ENCODE measurements around the gene GRK5. TPM values are rescaled to one million over a fixed set of nuclear protein-coding genes. Genes with fewer than 3 reads are reported as not detected.

Gene GRK5
- total RNA-seq, 6 experiments from 2014 or later, result 5.9 to 11.5 (median 7.9) TPM

DNA sequence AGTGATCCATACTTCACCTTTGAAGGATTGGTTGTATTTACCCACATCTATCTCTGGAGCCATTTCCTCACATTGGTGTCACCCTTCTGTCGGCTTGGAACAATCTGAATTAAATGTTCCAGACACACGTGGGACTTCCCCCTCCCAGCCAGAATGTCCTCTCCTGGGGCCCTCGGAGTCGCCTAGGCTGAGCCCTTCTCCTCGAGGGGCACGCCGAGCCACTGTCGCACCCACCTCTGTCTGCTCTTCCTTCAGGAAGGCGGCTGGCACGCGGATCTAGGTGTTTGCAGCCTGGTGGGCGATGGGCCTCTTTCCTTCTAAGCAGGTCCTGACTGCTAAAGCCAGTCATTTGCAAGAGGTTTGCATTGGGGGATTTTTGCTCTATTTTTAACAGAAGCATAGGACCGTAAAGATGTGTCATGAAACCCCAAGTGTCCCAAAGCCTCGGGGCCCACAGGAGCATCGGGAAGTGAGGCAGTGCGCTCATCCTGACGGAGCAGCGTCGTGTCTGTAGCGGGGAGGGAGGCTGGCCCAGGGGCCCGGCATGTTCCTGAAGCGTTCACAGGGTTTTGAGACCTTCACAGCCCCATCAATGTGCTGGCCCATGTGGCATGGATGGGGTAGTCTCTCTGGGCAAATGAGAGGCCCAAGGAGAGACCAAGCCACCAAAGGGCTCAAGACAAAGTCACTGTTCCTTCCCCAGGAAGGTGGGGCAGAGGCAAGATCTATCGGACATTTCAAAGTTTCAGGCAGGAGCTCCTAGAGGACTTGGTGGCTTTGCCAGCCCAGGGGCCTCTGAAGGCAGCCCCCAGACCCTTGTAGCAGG, 248.5 kb downstream of the GRK5 start:
- ATAC-seq, result no peak
- no peak overlapping the region for H3K27ac ChIP-seq
- H3K4me3 ChIP-seq, result no peak overlapping the region
- no peaks in the 10 kb centered on the region for H3K9me3 ChIP-seq
- 84% methylated on average over 13 of the region's 23 CpGs for WGBS (ENCODE audit: insufficient coverage, low coverage, low lambda C conversion rate, missing lambda C conversion rate)
- H3K36me3 ChIP-seq, result no peaks in the 10 kb centered on the region
- intact Hi-C loops (cut with DNase I), result no loop called here
- no peaks in the 10 kb centered on the region for H3K4me1 ChIP-seq
- TF ChIP-seq POLR2A (IDR thresholded peaks at IDR 0.05), result no peak
- TF ChIP-seq, protein P1, sequence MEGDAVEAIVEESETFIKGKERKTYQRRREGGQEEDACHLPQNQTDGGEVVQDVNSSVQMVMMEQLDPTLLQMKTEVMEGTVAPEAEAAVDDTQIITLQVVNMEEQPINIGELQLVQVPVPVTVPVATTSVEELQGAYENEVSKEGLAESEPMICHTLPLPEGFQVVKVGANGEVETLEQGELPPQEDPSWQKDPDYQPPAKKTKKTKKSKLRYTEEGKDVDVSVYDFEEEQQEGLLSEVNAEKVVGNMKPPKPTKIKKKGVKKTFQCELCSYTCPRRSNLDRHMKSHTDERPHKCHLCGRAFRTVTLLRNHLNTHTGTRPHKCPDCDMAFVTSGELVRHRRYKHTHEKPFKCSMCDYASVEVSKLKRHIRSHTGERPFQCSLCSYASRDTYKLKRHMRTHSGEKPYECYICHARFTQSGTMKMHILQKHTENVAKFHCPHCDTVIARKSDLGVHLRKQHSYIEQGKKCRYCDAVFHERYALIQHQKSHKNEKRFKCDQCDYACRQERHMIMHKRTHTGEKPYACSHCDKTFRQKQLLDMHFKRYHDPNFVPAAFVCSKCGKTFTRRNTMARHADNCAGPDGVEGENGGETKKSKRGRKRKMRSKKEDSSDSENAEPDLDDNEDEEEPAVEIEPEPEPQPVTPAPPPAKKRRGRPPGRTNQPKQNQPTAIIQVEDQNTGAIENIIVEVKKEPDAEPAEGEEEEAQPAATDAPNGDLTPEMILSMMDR (IDR thresholded peaks at IDR 0.05), result no peak
- H3K27me3 ChIP-seq, result no peaks in the 10 kb centered on the region
- DNase-seq, result no peak

DNA sequence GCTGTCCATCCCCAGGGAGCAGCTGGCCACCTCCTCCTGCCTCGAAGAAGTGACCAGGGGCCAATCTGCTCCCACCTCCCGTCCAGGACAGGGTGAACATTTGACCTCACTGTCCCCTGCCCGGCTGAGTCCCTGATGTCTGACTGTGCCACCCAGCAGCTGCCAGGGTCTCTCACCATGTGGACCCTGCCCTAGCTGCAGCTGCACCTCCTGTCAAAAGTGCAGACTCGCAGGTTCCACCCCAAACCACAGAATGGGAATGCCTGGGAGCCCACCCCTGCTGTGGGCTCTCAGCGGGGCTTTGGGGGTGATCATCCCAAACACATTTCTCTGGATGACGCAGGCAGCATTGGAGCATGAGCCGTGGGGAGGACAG, 249.1 kb downstream of the GRK5 start:
- TF ChIP-seq POLR2A (IDR thresholded peaks at IDR 0.05), result no peak
- TF ChIP-seq, protein P1 (IDR thresholded peaks at IDR 0.05), result no peak
- H3K36me3 ChIP-seq, result no peaks in the 10 kb centered on the region

DNA sequence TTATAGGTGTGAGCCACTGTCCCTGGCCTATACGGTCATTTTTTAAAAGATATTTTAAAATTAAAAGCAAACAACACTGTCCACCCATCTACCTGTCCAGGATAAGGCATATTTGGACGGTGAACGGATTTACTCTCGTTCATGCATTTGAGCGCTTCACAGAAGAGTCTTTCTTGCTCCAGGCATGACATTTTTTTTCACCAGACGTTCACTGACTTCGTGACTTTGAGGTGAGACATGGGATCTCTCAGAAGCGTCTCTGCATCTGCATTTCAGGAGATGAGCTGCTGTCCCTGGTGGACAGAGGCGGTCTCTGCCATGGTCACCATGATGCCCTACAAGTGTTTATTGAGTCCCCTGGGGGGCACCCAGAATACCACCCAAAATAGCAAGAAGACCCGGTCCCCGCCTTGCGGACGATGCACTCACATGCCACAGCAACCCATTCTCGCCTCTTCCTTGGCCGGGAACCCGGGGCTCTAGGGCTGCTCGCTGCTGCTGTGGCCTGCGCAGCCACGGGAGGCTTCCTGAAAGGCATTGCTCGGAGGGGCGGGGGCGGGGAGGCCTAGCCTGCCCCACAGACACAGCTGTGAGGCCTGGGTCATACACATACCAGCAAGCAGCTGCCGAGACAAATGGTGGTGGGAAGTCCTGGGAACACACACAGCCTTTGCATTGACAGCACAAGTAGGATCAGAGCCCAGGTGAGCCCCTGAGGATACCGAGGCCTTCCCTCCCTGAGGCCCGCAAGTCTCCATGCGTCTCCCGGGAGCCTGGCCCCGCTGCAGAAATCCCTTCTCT, 250.8 kb downstream of the GRK5 start:
- Histone ChIP-seq H3K9me3 (no peaks in the 10 kb centered on the region), H3K36me3 (no peaks in the 10 kb centered on the region), H3K4me1 (no peaks in the 10 kb centered on the region), H3K27ac (no peak overlapping the region), H3K4me3 (no peak overlapping the region), H3K27me3 (no peaks in the 10 kb centered on the region)
- WGBS (ENCODE audit: insufficient coverage, low coverage, low lambda C conversion rate, missing lambda C conversion rate), result 90% methylated on average over 13 of the region's 28 CpGs
- no peak for DNase-seq
- intact Hi-C loops (cut with DNase I), result no loop called here
- TF ChIP-seq, protein P1 (IDR thresholded peaks at IDR 0.05), result no peak
- TF ChIP-seq POLR2A (IDR thresholded peaks at IDR 0.05), result no peak
- no peak for ATAC-seq

More for the DNA sequence above, 249.1 kb downstream of the GRK5 start:
- no peak for ATAC-seq
- no peaks in the 10 kb centered on the region for H3K4me1 ChIP-seq
- H3K27ac ChIP-seq, result no peak overlapping the region
- H3K27me3 ChIP-seq, result no peaks in the 10 kb centered on the region
- H3K4me3 ChIP-seq, result no peak overlapping the region
- DNase-seq, result no peak
- intact Hi-C loops (cut with DNase I), result no loop called here
- WGBS (ENCODE audit: insufficient coverage, low coverage, low lambda C conversion rate, missing lambda C conversion rate), result 71% methylated on average over 3 of the region's 7 CpGs
- H3K9me3 ChIP-seq, result no peaks in the 10 kb centered on the region

DNA sequence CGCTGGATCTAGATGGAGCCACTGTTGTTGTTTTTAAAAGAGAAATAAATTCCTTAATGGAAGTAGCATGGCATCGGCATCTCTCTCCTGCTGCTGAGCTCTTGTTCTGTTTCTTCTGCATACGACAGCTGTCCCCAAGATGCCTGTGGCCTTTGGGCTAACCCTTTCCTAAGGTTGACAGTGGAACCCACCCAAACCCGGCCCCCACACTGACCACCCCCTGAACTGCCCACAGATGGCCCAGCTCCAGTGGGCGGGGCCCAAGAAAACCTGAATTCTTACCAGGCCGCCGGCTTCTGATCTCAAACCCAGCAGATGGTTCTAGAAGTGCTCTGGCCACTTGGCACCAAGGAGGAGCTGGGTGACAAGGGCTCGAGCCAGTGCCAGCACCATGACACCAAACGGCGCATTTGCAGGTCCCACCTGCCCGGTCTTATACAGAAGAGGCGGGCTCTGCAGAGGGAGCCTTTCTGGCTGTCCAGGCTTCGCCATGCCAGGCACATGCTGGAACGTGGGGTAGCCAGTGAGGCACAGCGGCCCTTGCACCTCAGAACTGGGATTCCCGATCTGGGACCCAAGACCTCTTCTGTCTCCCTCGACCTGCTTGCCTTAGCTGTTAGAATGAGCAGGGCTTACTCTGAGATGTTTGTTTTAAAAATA, 252.4 kb downstream of the GRK5 start:
- H3K4me1 ChIP-seq, result no peaks in the 10 kb centered on the region
- 92% methylated on average over 9 of the region's 17 CpGs for WGBS (ENCODE audit: insufficient coverage, low coverage, low lambda C conversion rate, missing lambda C conversion rate)
- no peak overlapping the region for H3K27ac ChIP-seq
- ATAC-seq, result no peak
- H3K4me3 ChIP-seq, result no peak overlapping the region
- no peaks in the 10 kb centered on the region for H3K36me3 ChIP-seq
- no peak for TF ChIP-seq POLR2A (IDR thresholded peaks at IDR 0.05)
- TF ChIP-seq, protein P1 (IDR thresholded peaks at IDR 0.05), result no peak
- DNase-seq, result no peak
- intact Hi-C loops (cut with DNase I), result no loop called here
- H3K27me3 ChIP-seq, result no peaks in the 10 kb centered on the region
- H3K9me3 ChIP-seq, result no peaks in the 10 kb centered on the region

All from right lobe of liver (tissue), 6 donors.